H9 (cell line): ENCODE results near the gene SLC27A6. TPM values are rescaled to one million over a fixed set of nuclear protein-coding genes. Genes with fewer than 3 reads are reported as not detected.

Experiments used
- DNase-seq: peaks from one replicate; pipeline ENCODE4 v3.0.0-alpha.2; 2017
- H2AFZ ChIP-seq: one replicate; pipeline ENCODE4 v1.6.1; 2013; ENCODE audit warnings: mild to moderate bottlenecking, low read length, control low read depth, moderate library complexity
- H2AK5ac ChIP-seq: 2 replicates; pipeline ENCODE4 v1.6.1; 2013; ENCODE audit warnings: low read length, control low read depth, mixed read lengths; ENCODE audit not compliant: insufficient read length
- H2BK120ac ChIP-seq: one replicate; pipeline ENCODE4 v1.6.1; 2013; ENCODE audit warnings: low read depth, mild to moderate bottlenecking, low read length, control low read depth, inconsistent platforms; ENCODE audit not compliant: poor library complexity, severe bottlenecking
- H2BK12ac ChIP-seq: 2 replicates; pipeline ENCODE4 v1.6.1; 2013; ENCODE audit warnings: low read length, control low read depth, mixed read lengths, low read depth; ENCODE audit not compliant: insufficient read length
- H2BK15ac ChIP-seq: 2 replicates; pipeline ENCODE4 v1.6.1; 2013; ENCODE audit warnings: low read depth, low read length, control low read depth
- H2BK20ac ChIP-seq: one replicate; pipeline ENCODE4 v1.6.1; 2013; ENCODE audit warnings: low read depth, mild to moderate bottlenecking, low read length, control low read depth, inconsistent platforms; ENCODE audit not compliant: poor library complexity, severe bottlenecking
- H2BK5ac ChIP-seq: 2 replicates; pipeline ENCODE4 v1.6.1; 2013; ENCODE audit warnings: low read length, control low read depth, mixed read lengths; ENCODE audit not compliant: insufficient read length
- H3K14ac ChIP-seq: 2 replicates; pipeline ENCODE4 v1.6.1; 2013; ENCODE audit warnings: low read length, control low read depth; ENCODE audit not compliant: insufficient read depth
- H3K18ac ChIP-seq: 2 replicates; pipeline ENCODE4 v1.6.1; 2013; ENCODE audit warnings: low read depth, mild to moderate bottlenecking, mixed read lengths, low read length, control low read depth; ENCODE audit not compliant: insufficient read length
- H3K23ac ChIP-seq: 2 replicates; pipeline ENCODE4 v1.6.1; 2013; ENCODE audit warnings: low read length, control low read depth, mixed read lengths, low read depth; ENCODE audit not compliant: insufficient read length
- H3K23me2 ChIP-seq: 2 replicates; pipeline ENCODE4 v1.6.1; 2013; ENCODE audit warnings: low read depth, mild to moderate bottlenecking, mixed read lengths, low read length, control low read depth; ENCODE audit not compliant: insufficient read length, poor library complexity, severe bottlenecking
- H3K27ac ChIP-seq: 2 replicates; pipeline ENCODE4 v1.5.1; 2013; ENCODE audit warnings: low read length, control low read depth, mixed read lengths, low read depth; ENCODE audit not compliant: insufficient read length
- H3K27me3 ChIP-seq: 2 replicates; pipeline ENCODE4 v1.6.1; 2013; ENCODE audit warnings: low read length, control low read depth, inconsistent platforms; ENCODE audit not compliant: insufficient read depth
- H3K4ac ChIP-seq: 2 replicates; pipeline ENCODE4 v1.6.1; 2013; ENCODE audit warnings: low read depth, mild to moderate bottlenecking, control low read depth, inconsistent platforms, low read length, moderate library complexity
- H3K4me1 ChIP-seq: 2 replicates; pipeline ENCODE4 v1.6.1; 2013; ENCODE audit warnings: low read length, control low read depth, inconsistent platforms; ENCODE audit not compliant: insufficient read depth
- H3K4me2 ChIP-seq: 2 replicates; pipeline ENCODE4 v1.6.1; 2013; ENCODE audit warnings: low read length, control low read depth, mixed read lengths; ENCODE audit not compliant: insufficient read length, insufficient read depth
- H3K56ac ChIP-seq: 2 replicates; pipeline ENCODE4 v1.6.1; 2013; ENCODE audit warnings: low read depth, mild to moderate bottlenecking, mixed read lengths, low read length, control low read depth; ENCODE audit not compliant: insufficient read length
- H3K79me1 ChIP-seq: 2 replicates; pipeline ENCODE4 v1.6.1; 2013; ENCODE audit warnings: low read depth, mild to moderate bottlenecking, moderate library complexity, low read length, control low read depth, inconsistent platforms; ENCODE audit not compliant: insufficient read depth, poor library complexity, severe bottlenecking
- H3K79me2 ChIP-seq: 2 replicates; pipeline ENCODE4 v1.6.1; 2013; ENCODE audit warnings: low read length, control low read depth, inconsistent platforms; ENCODE audit not compliant: insufficient read depth
- H3K9ac ChIP-seq: 2 replicates; pipeline ENCODE4 v1.6.1; 2013; ENCODE audit warnings: low read length, control low read depth, mixed read lengths; ENCODE audit not compliant: insufficient read length; ENCODE audit errors: extremely low read depth
- H3K9me3 ChIP-seq: one replicate; pipeline ENCODE4 v1.6.1; 2013; ENCODE audit warnings: low read depth, low read length, inconsistent platforms; ENCODE audit not compliant: control insufficient read depth
- H3T11ph ChIP-seq: one replicate; pipeline ENCODE4 v1.6.1; 2013; ENCODE audit warnings: mild to moderate bottlenecking, low read length, control low read depth, inconsistent platforms
- H4K20me1 ChIP-seq: one replicate; pipeline ENCODE4 v1.6.1; 2013; ENCODE audit not compliant: control insufficient read depth, insufficient read length, insufficient read depth
- H4K5ac ChIP-seq: 2 replicates; pipeline ENCODE4 v1.6.1; 2013; ENCODE audit warnings: low read depth, mild to moderate bottlenecking, mixed read lengths, low read length, control low read depth; ENCODE audit not compliant: insufficient read length
- H4K8ac ChIP-seq: replicated peaks from 2 replicates; pipeline ENCODE4 v1.6.1; 2013; ENCODE audit warnings: low read length, control low read depth, mixed read lengths, low read depth; ENCODE audit not compliant: insufficient read length
- H4K91ac ChIP-seq: 2 replicates; pipeline ENCODE4 v1.6.1; 2013; ENCODE audit warnings: low read depth, mild to moderate bottlenecking, moderate library complexity, mixed read lengths, low read length, control low read depth; ENCODE audit not compliant: insufficient read length
- H3K27ac Mint-ChIP-seq, 3 experiments: 2 replicates in 2 of 3; 3 replicates in 1 of 3; pipeline ENCODE4 v1.8.0; 2020 to 2021; ENCODE audit warnings: mixed read lengths in 3 of 3, mild to moderate bottlenecking in 1 of 3, moderate library complexity in 1 of 3
- H3K27me3 Mint-ChIP-seq: 2 replicates; pipeline ENCODE4 v1.8.0; 2021; ENCODE audit warnings: low read depth, mild to moderate bottlenecking, moderate library complexity, mixed read lengths
- H3K36me3 Mint-ChIP-seq, 3 experiments: 2 replicates in 2 of 3; 3 replicates in 1 of 3; pipeline ENCODE4 v1.8.0; 2020 to 2021; ENCODE audit warnings: low read depth in 3 of 3, mixed read lengths in 3 of 3; ENCODE audit not compliant: insufficient read depth in 1 of 3
- H3K4me1 Mint-ChIP-seq, 2 experiments: 2 replicates each; pipeline ENCODE4 v1.8.0; 2020; ENCODE audit warnings: mixed read lengths in 2 of 2
- H3K4me3 Mint-ChIP-seq, 2 experiments: 2 replicates in 1 of 2; 3 replicates in 1 of 2; pipeline ENCODE4 v1.8.0; 2020 to 2021; ENCODE audit warnings: mild to moderate bottlenecking in 2 of 2, mixed read lengths in 2 of 2, moderate library complexity in 1 of 2
- H3K9me3 Mint-ChIP-seq, 2 experiments: 2 replicates in 1 of 2; 3 replicates in 1 of 2; pipeline ENCODE4 v1.8.0; 2020; ENCODE audit warnings: mild to moderate bottlenecking in 2 of 2, mixed read lengths in 2 of 2, moderate library complexity in 1 of 2
- WGBS: extraction: QIAGEN DNeasy Blood & Tissue Kit; methylation state at CpG from one replicate; pipeline ENCODE4 v1.1.7; 2013; ENCODE audit warnings: missing lambda C conversion rate, low lambda C conversion rate, mixed read lengths; ENCODE audit not compliant: insufficient read length; ENCODE audit errors: extremely low coverage; 5-methylcytosine and 5-hydroxymethylcytosine counted together
- total RNA-seq: library from RNA; stranded (reverse); gene quantifications from 2 replicates; pipeline ENCODE4 v1.2.1, GENCODE V29; 2021
- TF ChIP-seq, protein P1 (sequence below): fragments of 200-600 bp; sonication (generic); conservative IDR thresholded peaks from 3 replicates; pipeline ENCODE4 v1.8.0; 2021; ENCODE audit warnings: antibody characterized with exemption, mild to moderate bottlenecking

Gene SLC27A6
- total RNA-seq, 1 experiment from 2014 or later: 3.0 TPM

DNA sequence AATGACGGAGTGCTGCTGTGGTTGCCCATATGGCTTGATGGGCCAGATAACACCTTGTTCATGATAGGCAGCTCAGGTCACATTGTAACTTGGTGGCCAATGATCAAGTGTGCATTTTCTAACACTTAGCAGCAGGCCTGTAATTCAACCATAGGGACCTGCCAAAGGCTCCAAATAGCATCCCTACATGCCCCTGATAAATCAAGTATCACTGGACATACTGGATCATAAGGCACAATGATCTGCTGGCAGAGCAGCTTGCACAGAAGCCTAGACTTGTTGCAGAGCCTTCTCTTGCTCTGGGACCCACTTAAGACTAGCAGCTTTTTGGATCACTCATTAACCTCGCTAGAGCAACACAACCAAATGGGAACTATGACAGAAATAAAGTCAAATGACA is 83.2 kb downstream of the SLC27A6 start:
- H3K9me3 ChIP-seq: no peaks in the 10 kb centered on the region
- no peak overlapping the region for H4K5ac ChIP-seq
- Mint-ChIP-seq H3K4me3 (no peak overlapping the region), H3K9me3 (peaks cover 0 to 6% of the 10 kb centered on the region in 2 experiments; a peak in 3 of 5 replicates), H3K27ac (no peak overlapping the region; a peak in 1 of 7 replicates), H3K27me3 (no peaks in the 10 kb centered on the region), H3K4me1 (no peaks in the 10 kb centered on the region), H3K36me3 (no peaks in the 10 kb centered on the region; a peak in 2 of 7 replicates)
- no peaks in the 10 kb centered on the region for H3K23me2 ChIP-seq
- no peak overlapping the region for H4K8ac ChIP-seq
- H3K23ac ChIP-seq: no peak overlapping the region
- H3K4me2 ChIP-seq: no peak overlapping the region
- WGBS: no CpG with 5 or more reads among the region's 2 CpGs
- H3K27me3 ChIP-seq: no peaks in the 10 kb centered on the region
- no peak overlapping the region for H4K91ac ChIP-seq
- H3K4me1 ChIP-seq: no peaks in the 10 kb centered on the region
- H3K9ac ChIP-seq: no peak overlapping the region
- no peak overlapping the region for H3K27ac ChIP-seq
- TF ChIP-seq, protein P1, sequence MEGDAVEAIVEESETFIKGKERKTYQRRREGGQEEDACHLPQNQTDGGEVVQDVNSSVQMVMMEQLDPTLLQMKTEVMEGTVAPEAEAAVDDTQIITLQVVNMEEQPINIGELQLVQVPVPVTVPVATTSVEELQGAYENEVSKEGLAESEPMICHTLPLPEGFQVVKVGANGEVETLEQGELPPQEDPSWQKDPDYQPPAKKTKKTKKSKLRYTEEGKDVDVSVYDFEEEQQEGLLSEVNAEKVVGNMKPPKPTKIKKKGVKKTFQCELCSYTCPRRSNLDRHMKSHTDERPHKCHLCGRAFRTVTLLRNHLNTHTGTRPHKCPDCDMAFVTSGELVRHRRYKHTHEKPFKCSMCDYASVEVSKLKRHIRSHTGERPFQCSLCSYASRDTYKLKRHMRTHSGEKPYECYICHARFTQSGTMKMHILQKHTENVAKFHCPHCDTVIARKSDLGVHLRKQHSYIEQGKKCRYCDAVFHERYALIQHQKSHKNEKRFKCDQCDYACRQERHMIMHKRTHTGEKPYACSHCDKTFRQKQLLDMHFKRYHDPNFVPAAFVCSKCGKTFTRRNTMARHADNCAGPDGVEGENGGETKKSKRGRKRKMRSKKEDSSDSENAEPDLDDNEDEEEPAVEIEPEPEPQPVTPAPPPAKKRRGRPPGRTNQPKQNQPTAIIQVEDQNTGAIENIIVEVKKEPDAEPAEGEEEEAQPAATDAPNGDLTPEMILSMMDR: no peak
- no peak overlapping the region for H2BK20ac ChIP-seq
- H3K4ac ChIP-seq: no peak overlapping the region
- no peak overlapping the region for H3K56ac ChIP-seq
- no peak overlapping the region for H2BK15ac ChIP-seq
- H4K20me1 ChIP-seq: no peaks in the 10 kb centered on the region
- no peak for DNase-seq
- no peaks in the 10 kb centered on the region for H3K79me2 ChIP-seq
- H2BK5ac ChIP-seq: no peak overlapping the region
- H3T11ph ChIP-seq: no peak overlapping the region
- no peaks in the 10 kb centered on the region for H3K79me1 ChIP-seq
- H2BK12ac ChIP-seq: no peak overlapping the region
- no peak overlapping the region for H2AFZ ChIP-seq
- no peak overlapping the region for H2BK120ac ChIP-seq
- H2AK5ac ChIP-seq: no peak overlapping the region
- no peak overlapping the region for H3K18ac ChIP-seq
- no peak overlapping the region for H3K14ac ChIP-seq
